NOMO-1 (cell line): ENCODE data around the gene TMCO4.
"Not testable (repeated sequence)": the region's sequence is repeated elsewhere in the genome, so short reads cannot be mapped to it uniquely, and the experiment has no call there.

Experiments
- DNase-seq, 2 experiments: peaks; one replicate each; lab custom pipeline; 2025; ENCODE audit not compliant: unreplicated experiment in 2 of 2; lab: John Stamatoyannopoulos, UW

The TMCO4 gene

GRCh38 chr1:19799230-19800075, at the start of gene TMCO4:
Gene TMCO4, minus strand, starts transcription at chr1:19799916. Its CDS starts 19,158 bp downstream, at chr1:19780758.
- DNase-seq, result peak; percentile 39 to 64

- not testable (repeated sequence) for DNase-seq
Measured at GRCh38 chr1:19849307-19849706, 49.6 kb upstream of the TMCO4 start.

GRCh38 chr1:19847334-19847733, 47.6 kb upstream of the TMCO4 start:
- not testable (repeated sequence) for DNase-seq

GRCh38 chr1:19846338-19846737, 46.6 kb upstream of the TMCO4 start:
- no peak for DNase-seq

GRCh38 chr1:19845555-19845954, 45.8 kb upstream of the TMCO4 start:
- no peak for DNase-seq

- DNase-seq, result no peak
Measured at GRCh38 chr1:19844731-19845495, 45.2 kb upstream of the TMCO4 start.

GRCh38 chr1:19840228-19840627, 40.5 kb upstream of the TMCO4 start:
- no peak for DNase-seq

GRCh38 chr1:19837866-19838265, 38.1 kb upstream of the TMCO4 start:
- no peak for DNase-seq

- DNase-seq, result no peak
Measured at GRCh38 chr1:19835578-19835977, 35.9 kb upstream of the TMCO4 start.

GRCh38 chr1:19831441-19831840, 31.7 kb upstream of the TMCO4 start:
- DNase-seq, result no peak

GRCh38 chr1:19828546-19828945, 28.8 kb upstream of the TMCO4 start:
- DNase-seq, result no peak

- DNase-seq, result no peak
Measured at GRCh38 chr1:19825298-19825697, 25.6 kb upstream of the TMCO4 start.

- DNase-seq, result no peak
Measured at GRCh38 chr1:19824541-19824940, 24.8 kb upstream of the TMCO4 start.

GRCh38 chr1:19824036-19824435, 24.3 kb upstream of the TMCO4 start:
- DNase-seq, result no peak

- no peak for DNase-seq
Measured at GRCh38 chr1:19819701-19820100, 20.0 kb upstream of the TMCO4 start.

GRCh38 chr1:19818324-19818723, 18.6 kb upstream of the TMCO4 start:
- DNase-seq, result no peak

GRCh38 chr1:19817160-19817559, 17.4 kb upstream of the TMCO4 start:
- DNase-seq, result no peak

- DNase-seq, result not testable (repeated sequence)
Measured at GRCh38 chr1:19816737-19817086, 17.0 kb upstream of the TMCO4 start.

GRCh38 chr1:19815801-19816736, 16.4 kb upstream of the TMCO4 start:
- no peak for DNase-seq

GRCh38 chr1:19814681-19815503, 15.2 kb upstream of the TMCO4 start, which contains the start of gene RNF186:
Gene RNF186, minus strand, starts transcription at chr1:19815283. Its CDS starts 182 bp downstream, at chr1:19815101.
- no peak for DNase-seq
